Fibroblast of lung (primary cell): ENCODE data around the gene BOLA1. TPM values are rescaled to one million over a fixed set of nuclear protein-coding genes. Genes with fewer than 3 reads are reported as not detected.

Experiments used
- DNase-seq, 2 donors: peaks; one replicate each; pipeline versions ENCODE4 v3.0.0 to v3.0.0-alpha.2; 2010; ENCODE audit warnings: low read depth in 2 of 2
- H2AFZ ChIP-seq: 2 replicates; pipeline ENCODE4 v1.5.1; 2012; ENCODE audit warnings: low read length, control low read depth, inconsistent platforms
- H3K27ac ChIP-seq: 2 replicates; pipeline ENCODE4 v1.5.1; 2011; ENCODE audit warnings: low read length, control low read depth; ENCODE audit not compliant: insufficient read depth
- H3K27me3 ChIP-seq: 2 replicates; pipeline ENCODE4 v1.5.1; 2011; ENCODE audit warnings: mild to moderate bottlenecking, low read length; ENCODE audit not compliant: control insufficient read depth, insufficient read depth
- H3K36me3 ChIP-seq: 2 replicates; pipeline ENCODE4 v1.5.1; 2011; ENCODE audit warnings: low read length; ENCODE audit not compliant: control insufficient read depth, insufficient read depth
- H3K4me1 ChIP-seq: 2 replicates; pipeline ENCODE4 v1.5.1; 2011; ENCODE audit warnings: low read length; ENCODE audit not compliant: control insufficient read depth, insufficient read depth; ENCODE audit errors: extremely low read depth
- H3K4me2 ChIP-seq: 2 replicates; pipeline ENCODE4 v1.5.1; 2011; ENCODE audit warnings: low read length, control low read depth; ENCODE audit not compliant: insufficient read depth; ENCODE audit errors: extremely low read depth
- H3K4me3 ChIP-seq, 4 experiments: fragments of 200-600 bp in 1 of 4; sonication (generic) in 1 of 4; replicated peaks in 1 of 4; 2 replicates each; pipeline ENCODE4 v1.5.1; 2011 to 2016; ENCODE audit warnings: low read length in 4 of 4, low read depth in 3 of 4, mild to moderate bottlenecking in 3 of 4, control low read depth in 2 of 4, inconsistent platforms in 1 of 4, mixed read lengths in 1 of 4; ENCODE audit not compliant: insufficient read depth in 1 of 4; ENCODE audit errors: control extremely low read depth in 1 of 4
- H3K79me2 ChIP-seq: 2 replicates; pipeline ENCODE4 v1.5.1; 2012; ENCODE audit warnings: mild to moderate bottlenecking, low read length, inconsistent platforms; ENCODE audit not compliant: control insufficient read depth, insufficient read depth
- H3K9ac ChIP-seq: 2 replicates; pipeline ENCODE4 v1.5.1; 2011; ENCODE audit warnings: mild to moderate bottlenecking, low read length, control low read depth; ENCODE audit not compliant: insufficient read depth
- H3K9me3 ChIP-seq: 2 replicates; pipeline ENCODE4 v1.5.1; 2012; ENCODE audit warnings: low read depth, low read length; ENCODE audit not compliant: control insufficient read depth, insufficient read depth
- H4K20me1 ChIP-seq: 2 replicates; pipeline ENCODE4 v1.5.1; 2011; ENCODE audit warnings: low read length; ENCODE audit not compliant: control insufficient read depth, insufficient read depth; ENCODE audit errors: extremely low read depth
- CTCF ChIP-seq, 2 donors: IDR thresholded peaks in 1 of 2; conservative IDR thresholded peaks in 1 of 2; 1 replicate in 1 of 2; 2 replicates in 1 of 2; pipeline ENCODE4 v1.5.1; 2011 to 2012; ENCODE audit warnings: low read length in 2 of 2, control low read depth in 1 of 2, inconsistent platforms in 1 of 2, low read depth in 1 of 2, mild to moderate bottlenecking in 1 of 2
- EZH2 ChIP-seq: IDR thresholded peaks from 2 replicates; pipeline ENCODE4 v1.5.1; 2012; ENCODE audit warnings: low read length, control low read depth, mild to moderate bottlenecking; ENCODE audit errors: missing control alignments
- polyA plus RNA-seq, 2 donors: library from polyadenylated mRNA; depleted of rRNA in 1 of 2; stranded (reverse) in 1 of 2; unstranded in 1 of 2; fragments of >200 nt; gene quantifications; 2 replicates each; pipeline ENCODE4 v1.2.1, GENCODE V29; 2011 to 2012; ENCODE audit warnings: missing spikeins in 1 of 2
- total RNA-seq: library from RNA; depleted of rRNA; stranded (reverse); fragments of >200 nt; gene quantifications from 2 replicates; pipeline ENCODE4 v1.2.1, GENCODE V29; 2014

The BOLA1 gene
- total and polyA plus RNA-seq, 2 donors (not counting 1 experiment from before 2014, with no cell fraction given): 6.4 to 12.4 TPM

GRCh38 chr1:149896575-149896974, 2.8 kb upstream of the BOLA1 start:
- H3K79me2 ChIP-seq: no peaks in the 10 kb centered on the region
- no peak overlapping the region for H2AFZ ChIP-seq
- no peaks in the 10 kb centered on the region for H3K36me3 ChIP-seq
- H3K27ac ChIP-seq: no peak overlapping the region
- TF ChIP-seq CTCF (conservative IDR thresholded peaks at IDR 0.05 in 1 of 2, IDR thresholded peaks at IDR 0.05 in 1 of 2; ENCODE audit: low read depth in 1 of 2, low read length in 2 of 2): no peak
- no peak for TF ChIP-seq EZH2
- DNase-seq: no peak
- no peak overlapping the region for H3K9ac ChIP-seq
- H3K9me3 ChIP-seq: no peaks in the 10 kb centered on the region
- no peak overlapping the region for H3K4me2 ChIP-seq
- no peaks in the 10 kb centered on the region for H3K27me3 ChIP-seq
- no peaks in the 10 kb centered on the region for H3K4me1 ChIP-seq
- H4K20me1 ChIP-seq: no peaks in the 10 kb centered on the region
- no peak overlapping the region for H3K4me3 ChIP-seq

DNA sequence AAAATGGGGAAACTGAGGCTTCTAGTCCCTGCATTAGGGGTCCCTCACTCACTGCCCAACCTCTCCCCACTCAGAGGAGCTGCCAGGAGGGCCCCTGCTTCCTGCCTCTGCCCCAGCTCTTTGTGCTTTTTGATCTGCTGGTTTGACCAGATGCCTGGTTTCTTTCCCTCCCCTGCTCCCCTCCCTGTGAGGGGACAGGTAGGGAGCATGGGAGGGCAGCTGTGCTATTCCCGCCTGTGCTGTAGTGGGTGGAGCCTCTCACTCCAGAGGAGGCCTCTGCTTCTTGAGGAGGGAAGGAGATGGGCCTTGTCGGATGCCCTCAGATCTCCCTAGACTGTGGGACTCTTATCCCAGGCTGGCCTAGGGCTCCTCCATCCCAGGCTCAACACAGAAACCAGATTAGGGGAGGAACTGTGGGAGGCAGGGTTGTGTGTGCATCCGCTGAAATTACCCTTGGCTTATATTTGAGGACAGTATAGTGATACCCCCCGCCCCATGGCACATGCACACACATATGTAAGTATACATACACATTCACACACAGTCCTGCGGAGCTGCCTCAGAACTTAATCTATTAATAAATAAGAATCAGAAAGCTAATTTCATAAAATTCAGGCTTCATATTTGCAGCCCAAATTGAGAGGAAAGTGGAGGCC, 4.6 kb downstream of the BOLA1 start:
- Histone ChIP-seq H3K9me3 (no peaks in the 10 kb centered on the region), H4K20me1 (no peaks in the 10 kb centered on the region), H3K27me3 (no peaks in the 10 kb centered on the region), H3K27ac (no peak overlapping the region), H3K4me2 (no peak overlapping the region), H3K9ac (no peak overlapping the region), H3K36me3 (peaks cover 8% of the 10 kb centered on the region), H3K4me1 (no peaks in the 10 kb centered on the region), H2AFZ (no peak overlapping the region), H3K4me3 (no peak overlapping the region), H3K79me2 (no peaks in the 10 kb centered on the region)
- TF ChIP-seq EZH2 (no peak), CTCF (conservative IDR thresholded peaks at IDR 0.05 in 1 of 2, IDR thresholded peaks at IDR 0.05 in 1 of 2; ENCODE audit: low read depth in 1 of 2, low read length in 2 of 2) (no peak)
- no peak for DNase-seq

DNA sequence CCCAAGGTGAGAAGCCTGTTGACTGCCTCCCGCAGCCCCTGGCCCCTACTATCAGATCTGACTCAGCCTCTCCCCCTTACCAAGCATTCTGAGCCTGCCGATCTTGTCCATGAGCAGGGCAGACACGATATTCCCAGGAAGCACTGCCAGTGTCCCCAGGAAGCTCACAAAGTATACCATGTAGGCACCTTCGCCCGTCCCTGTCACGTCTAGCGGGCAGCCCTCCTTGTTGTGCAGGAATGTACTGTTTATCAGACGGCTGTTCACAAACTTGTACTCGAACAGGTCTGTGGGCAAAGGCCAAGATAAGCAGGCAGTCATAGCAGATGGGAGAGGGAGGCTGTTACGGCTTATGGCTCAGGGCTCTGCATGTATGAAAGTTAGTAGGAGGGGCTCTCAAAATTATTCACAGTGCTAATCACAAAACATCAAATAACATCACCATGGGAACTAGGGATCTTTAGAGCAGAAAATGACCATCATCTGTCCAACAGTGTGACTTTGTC, 7.3 kb downstream of the BOLA1 start:
- no peaks in the 10 kb centered on the region for H3K4me1 ChIP-seq
- H3K9me3 ChIP-seq: no peaks in the 10 kb centered on the region
- no peak overlapping the region for H3K9ac ChIP-seq
- no peak overlapping the region for H2AFZ ChIP-seq
- H3K79me2 ChIP-seq: no peaks in the 10 kb centered on the region
- no peak overlapping the region for H3K4me3 ChIP-seq
- DNase-seq: no peak
- H3K4me2 ChIP-seq: no peak overlapping the region
- TF ChIP-seq EZH2: no peak
- no peak for TF ChIP-seq CTCF (conservative IDR thresholded peaks at IDR 0.05 in 1 of 2, IDR thresholded peaks at IDR 0.05 in 1 of 2; ENCODE audit: low read depth in 1 of 2, low read length in 2 of 2)
- H3K27me3 ChIP-seq: no peaks in the 10 kb centered on the region
- H3K36me3 ChIP-seq: peaks cover 12% of the 10 kb centered on the region
- no peak overlapping the region for H3K27ac ChIP-seq
- H4K20me1 ChIP-seq: no peaks in the 10 kb centered on the region
